CD14-positive monocyte (primary cell): Measurements from ENCODE around the gene KRTAP10-5. TPM values are rescaled to one million over a fixed set of nuclear protein-coding genes. Genes with fewer than 3 reads are reported as not detected.

Experiments used
- DNase-seq, 3 donors: peaks; one replicate each; pipeline ENCODE4 v3.0.0-alpha.2; 2011 to 2022
- H2AFZ ChIP-seq: 2 replicates; pipeline ENCODE4 v1.6.0; 2012; ENCODE audit warnings: mild to moderate bottlenecking, low read depth, low read length, inconsistent platforms; ENCODE audit not compliant: insufficient read depth, poor library complexity, severe bottlenecking
- H3K27ac ChIP-seq, 2 donors: 1 replicate in 1 of 2; 2 replicates in 1 of 2; pipeline ENCODE4 v1.5.1; 2012 to 2013; ENCODE audit warnings: low read length in 2 of 2, control low read depth in 1 of 2, inconsistent platforms in 1 of 2, low read depth in 1 of 2, mild to moderate bottlenecking in 1 of 2
- H3K27me3 ChIP-seq, 2 donors: one replicate each; pipeline versions ENCODE4 v1.6.0 to v1.6.1; 2011 to 2013; ENCODE audit warnings: low read length in 2 of 2; ENCODE audit not compliant: control insufficient read depth in 2 of 2, insufficient read depth in 2 of 2
- H3K36me3 ChIP-seq, 2 donors: replicated peaks in 1 of 2; 1 replicate in 1 of 2; 2 replicates in 1 of 2; pipeline versions ENCODE4 v1.5.1 to v1.6.1; 2012 to 2013; ENCODE audit warnings: low read length in 2 of 2, control low read depth in 1 of 2, inconsistent platforms in 1 of 2, mild to moderate bottlenecking in 1 of 2; ENCODE audit not compliant: insufficient read depth in 2 of 2, control insufficient read depth in 1 of 2
- H3K4me1 ChIP-seq, 2 donors: 1 replicate in 1 of 2; 2 replicates in 1 of 2; pipeline versions ENCODE4 v1.5.1 to v1.6.1; 2012 to 2013; ENCODE audit warnings: low read length in 2 of 2, control low read depth in 1 of 2, inconsistent platforms in 1 of 2, mild to moderate bottlenecking in 1 of 2, moderate library complexity in 1 of 2; ENCODE audit not compliant: insufficient read depth in 2 of 2, control insufficient read depth in 1 of 2
- H3K4me2 ChIP-seq: replicated peaks from 2 replicates; pipeline ENCODE3; 2012; ENCODE audit warnings: low read length, moderate library complexity, mild to moderate bottlenecking; ENCODE audit not compliant: poor library complexity, severe bottlenecking; ENCODE audit errors: extremely low read depth
- H3K4me3 ChIP-seq, 3 experiments: fragments of 200-600 bp in 1 of 3; sonication (generic) in 1 of 3; replicated peaks in 1 of 3; 1 replicate in 2 of 3; 2 replicates in 1 of 3; pipeline ENCODE4 v1.5.1; 2011 to 2013; ENCODE audit warnings: low read length in 3 of 3, mild to moderate bottlenecking in 3 of 3, control low read depth in 2 of 3, low read depth in 2 of 3, inconsistent platforms in 1 of 3, moderate library complexity in 1 of 3
- H3K79me2 ChIP-seq: 2 replicates; pipeline ENCODE4 v1.6.0; 2012; ENCODE audit warnings: mild to moderate bottlenecking, control low read depth, inconsistent platforms, low read length, moderate library complexity; ENCODE audit not compliant: insufficient read depth
- H3K9ac ChIP-seq: 2 replicates; pipeline ENCODE4 v1.6.0; 2017; ENCODE audit warnings: low read length, mild to moderate bottlenecking; ENCODE audit not compliant: insufficient read depth, poor library complexity, severe bottlenecking
- H3K9me3 ChIP-seq, 2 donors: replicated peaks in 1 of 2; 1 replicate in 1 of 2; 2 replicates in 1 of 2; pipeline versions ENCODE4 v1.5.1 to v1.6.1; 2012 to 2013; ENCODE audit warnings: low read length in 2 of 2, control low read depth in 1 of 2; ENCODE audit not compliant: control insufficient read depth in 1 of 2, insufficient read depth in 1 of 2
- H4K20me1 ChIP-seq: 2 replicates; pipeline ENCODE4 v1.6.0; 2012; ENCODE audit warnings: mild to moderate bottlenecking, low read length, control low read depth, moderate library complexity; ENCODE audit not compliant: insufficient read depth
- H3K27ac Mint-ChIP-seq, 7 donors: one replicate each; pipeline ENCODE4 v1.8.0; 2020; ENCODE audit warnings: mild to moderate bottlenecking in 7 of 7, mixed read lengths in 7 of 7, moderate library complexity in 6 of 7, inconsistent platforms in 2 of 7
- H3K27me3 Mint-ChIP-seq, 3 donors: one replicate each; pipeline ENCODE4 v1.8.0; 2021 to 2022; ENCODE audit warnings: low read depth in 3 of 3, mild to moderate bottlenecking in 3 of 3, mixed read lengths in 3 of 3, moderate library complexity in 3 of 3, inconsistent platforms in 1 of 3
- H3K36me3 Mint-ChIP-seq, 2 donors: one replicate each; pipeline ENCODE4 v1.8.0; 2020; ENCODE audit warnings: mixed read lengths in 2 of 2, inconsistent platforms in 1 of 2, mild to moderate bottlenecking in 1 of 2
- H3K4me1 Mint-ChIP-seq: one replicate; pipeline ENCODE4 v1.8.0; 2020; ENCODE audit warnings: mild to moderate bottlenecking, mixed read lengths
- H3K4me3 Mint-ChIP-seq, 2 donors: one replicate each; pipeline ENCODE4 v1.8.0; 2020; ENCODE audit warnings: mild to moderate bottlenecking in 2 of 2, mixed read lengths in 2 of 2, moderate library complexity in 1 of 2
- H3K9me3 Mint-ChIP-seq, 7 donors: one replicate each; pipeline ENCODE4 v1.8.0; 2020 to 2022; ENCODE audit warnings: mixed read lengths in 7 of 7, mild to moderate bottlenecking in 6 of 7, moderate library complexity in 6 of 7, inconsistent platforms in 2 of 7
- CTCF ChIP-seq: fragments of 200-600 bp; IDR thresholded peaks from one replicate; pipeline ENCODE4 v1.8.0; 2022; ENCODE audit warnings: antibody characterized with exemption, mild to moderate bottlenecking
- WGBS: methylation state at CpG from one replicate; pipeline ENCODE4 v1.1.5; 2013; ENCODE audit warnings: missing lambda C conversion rate; ENCODE audit not compliant: insufficient coverage; 5-methylcytosine and 5-hydroxymethylcytosine counted together
- intact Hi-C, 2 donors: fragments of 100-400 bp; cut with micrococcal nuclease; formaldehyde crosslinking; loops; one replicate each; pipeline versions ENCODE4 v1.15.0 to v1.15.1; 2023
- polyA plus RNA-seq, 3 donors: library from polyadenylated mRNA; depleted of rRNA in 1 of 3; unstranded in 2 of 3; stranded (reverse) in 1 of 3; fragments of 300-500 nt in 2 of 3; fragments of >200 nt in 1 of 3; fragmentation: Illumina TruSeq in 2 of 3; gene quantifications; 1 replicate in 2 of 3; 2 replicates in 1 of 3; pipeline ENCODE4 v1.2.3, GENCODE V29; 2012 to 2021

Gene KRTAP10-5
- polyA plus RNA-seq, 3 donors: not detected

GRCh38 chr21:44535963-44536362 is 44.4 kb downstream of the KRTAP10-5 start:
- Mint-ChIP-seq H3K4me1 (peaks cover 1% of the 10 kb centered on the region), H3K4me3 (no peak overlapping the region), H3K27me3 (peaks cover 0 to 17% (median 11%) of the 10 kb centered on the region in 3 donors), H3K27ac (no peak overlapping the region), H3K9me3 (peaks cover 0 to 4% (median 0%) of the 10 kb centered on the region in 7 donors), H3K36me3 (no peaks in the 10 kb centered on the region)
- H3K4me1 ChIP-seq: no peaks in the 10 kb centered on the region
- no peak overlapping the region for H3K4me3 ChIP-seq
- H3K27me3 ChIP-seq: no peaks in the 10 kb centered on the region
- H3K36me3 ChIP-seq: no peaks in the 10 kb centered on the region
- H2AFZ ChIP-seq: no peak overlapping the region
- WGBS: 91% methylated on average over 6 of the region's 7 CpGs
- intact Hi-C loops: no loop called here
- no peaks in the 10 kb centered on the region for H3K79me2 ChIP-seq
- no peak for DNase-seq
- no peaks in the 10 kb centered on the region for H3K9me3 ChIP-seq
- no peak overlapping the region for H3K27ac ChIP-seq
- no peaks in the 10 kb centered on the region for H4K20me1 ChIP-seq
- no peak overlapping the region for H3K4me2 ChIP-seq
- TF ChIP-seq CTCF: no peak
- no peak overlapping the region for H3K9ac ChIP-seq

- no peaks in the 10 kb centered on the region for H3K4me1 ChIP-seq
- H3K27ac ChIP-seq: no peak overlapping the region
- TF ChIP-seq CTCF: no peak
- H3K9me3 Mint-ChIP-seq: peaks cover 0 to 4% (median 0%) of the 10 kb centered on the region in 7 donors
- H2AFZ ChIP-seq: no peak overlapping the region
- H3K4me1 Mint-ChIP-seq: no peaks in the 10 kb centered on the region
- WGBS: 96% methylated on average over 5 of the region's 6 CpGs
- intact Hi-C loops: no loop called here
- no peaks in the 10 kb centered on the region for H4K20me1 ChIP-seq
- H3K9ac ChIP-seq: no peak overlapping the region
- no peaks in the 10 kb centered on the region for H3K36me3 ChIP-seq
- no peaks in the 10 kb centered on the region for H3K79me2 ChIP-seq
- H3K9me3 ChIP-seq: no peaks in the 10 kb centered on the region
- peaks cover 0 to 17% (median 11%) of the 10 kb centered on the region in 3 donors for H3K27me3 Mint-ChIP-seq
- no peak overlapping the region for H3K4me3 Mint-ChIP-seq
- H3K36me3 Mint-ChIP-seq: no peaks in the 10 kb centered on the region
- no peak for DNase-seq
- H3K27me3 ChIP-seq: no peaks in the 10 kb centered on the region
- no peak overlapping the region for H3K4me3 ChIP-seq
- H3K27ac Mint-ChIP-seq: peak overlapping the region in 1 of 7 donors; percentile 34
- H3K4me2 ChIP-seq: no peak overlapping the region
Observed at GRCh38 chr21:44534688-44535087, 45.7 kb downstream of the KRTAP10-5 start.
